H9 (cell line): ENCODE data around the gene PLEK2. TPM values are rescaled to one million over a fixed set of nuclear protein-coding genes. Genes with fewer than 3 reads are reported as not detected.

ENCODE experiments used
- DNase-seq: peaks from one replicate; pipeline ENCODE4 v3.0.0-alpha.2; 2017
- H2AFZ ChIP-seq: one replicate; pipeline ENCODE4 v1.6.1; 2013; ENCODE audit warnings: mild to moderate bottlenecking, low read length, control low read depth, moderate library complexity
- H2AK5ac ChIP-seq: 2 replicates; pipeline ENCODE4 v1.6.1; 2013; ENCODE audit warnings: low read length, control low read depth, mixed read lengths; ENCODE audit not compliant: insufficient read length
- H2BK120ac ChIP-seq: one replicate; pipeline ENCODE4 v1.6.1; 2013; ENCODE audit warnings: low read depth, mild to moderate bottlenecking, low read length, control low read depth, inconsistent platforms; ENCODE audit not compliant: poor library complexity, severe bottlenecking
- H2BK12ac ChIP-seq: 2 replicates; pipeline ENCODE4 v1.6.1; 2013; ENCODE audit warnings: low read length, control low read depth, mixed read lengths, low read depth; ENCODE audit not compliant: insufficient read length
- H2BK15ac ChIP-seq: 2 replicates; pipeline ENCODE4 v1.6.1; 2013; ENCODE audit warnings: low read depth, low read length, control low read depth
- H2BK20ac ChIP-seq: one replicate; pipeline ENCODE4 v1.6.1; 2013; ENCODE audit warnings: low read depth, mild to moderate bottlenecking, low read length, control low read depth, inconsistent platforms; ENCODE audit not compliant: poor library complexity, severe bottlenecking
- H2BK5ac ChIP-seq: 2 replicates; pipeline ENCODE4 v1.6.1; 2013; ENCODE audit warnings: low read length, control low read depth, mixed read lengths; ENCODE audit not compliant: insufficient read length
- H3K14ac ChIP-seq: 2 replicates; pipeline ENCODE4 v1.6.1; 2013; ENCODE audit warnings: low read length, control low read depth; ENCODE audit not compliant: insufficient read depth
- H3K18ac ChIP-seq: 2 replicates; pipeline ENCODE4 v1.6.1; 2013; ENCODE audit warnings: low read depth, mild to moderate bottlenecking, mixed read lengths, low read length, control low read depth; ENCODE audit not compliant: insufficient read length
- H3K23ac ChIP-seq: 2 replicates; pipeline ENCODE4 v1.6.1; 2013; ENCODE audit warnings: low read length, control low read depth, mixed read lengths, low read depth; ENCODE audit not compliant: insufficient read length
- H3K23me2 ChIP-seq: 2 replicates; pipeline ENCODE4 v1.6.1; 2013; ENCODE audit warnings: low read depth, mild to moderate bottlenecking, mixed read lengths, low read length, control low read depth; ENCODE audit not compliant: insufficient read length, poor library complexity, severe bottlenecking
- H3K27ac ChIP-seq: 2 replicates; pipeline ENCODE4 v1.5.1; 2013; ENCODE audit warnings: low read length, control low read depth, mixed read lengths, low read depth; ENCODE audit not compliant: insufficient read length
- H3K27me3 ChIP-seq: 2 replicates; pipeline ENCODE4 v1.6.1; 2013; ENCODE audit warnings: low read length, control low read depth, inconsistent platforms; ENCODE audit not compliant: insufficient read depth
- H3K4ac ChIP-seq: 2 replicates; pipeline ENCODE4 v1.6.1; 2013; ENCODE audit warnings: low read depth, mild to moderate bottlenecking, control low read depth, inconsistent platforms, low read length, moderate library complexity
- H3K4me1 ChIP-seq: 2 replicates; pipeline ENCODE4 v1.6.1; 2013; ENCODE audit warnings: low read length, control low read depth, inconsistent platforms; ENCODE audit not compliant: insufficient read depth
- H3K4me2 ChIP-seq: 2 replicates; pipeline ENCODE4 v1.6.1; 2013; ENCODE audit warnings: low read length, control low read depth, mixed read lengths; ENCODE audit not compliant: insufficient read length, insufficient read depth
- H3K56ac ChIP-seq: 2 replicates; pipeline ENCODE4 v1.6.1; 2013; ENCODE audit warnings: low read depth, mild to moderate bottlenecking, mixed read lengths, low read length, control low read depth; ENCODE audit not compliant: insufficient read length
- H3K79me1 ChIP-seq: 2 replicates; pipeline ENCODE4 v1.6.1; 2013; ENCODE audit warnings: low read depth, mild to moderate bottlenecking, moderate library complexity, low read length, control low read depth, inconsistent platforms; ENCODE audit not compliant: insufficient read depth, poor library complexity, severe bottlenecking
- H3K79me2 ChIP-seq: 2 replicates; pipeline ENCODE4 v1.6.1; 2013; ENCODE audit warnings: low read length, control low read depth, inconsistent platforms; ENCODE audit not compliant: insufficient read depth
- H3K9ac ChIP-seq: 2 replicates; pipeline ENCODE4 v1.6.1; 2013; ENCODE audit warnings: low read length, control low read depth, mixed read lengths; ENCODE audit not compliant: insufficient read length; ENCODE audit errors: extremely low read depth
- H3K9me3 ChIP-seq: one replicate; pipeline ENCODE4 v1.6.1; 2013; ENCODE audit warnings: low read depth, low read length, inconsistent platforms; ENCODE audit not compliant: control insufficient read depth
- H3T11ph ChIP-seq: one replicate; pipeline ENCODE4 v1.6.1; 2013; ENCODE audit warnings: mild to moderate bottlenecking, low read length, control low read depth, inconsistent platforms
- H4K20me1 ChIP-seq: one replicate; pipeline ENCODE4 v1.6.1; 2013; ENCODE audit not compliant: control insufficient read depth, insufficient read length, insufficient read depth
- H4K5ac ChIP-seq: 2 replicates; pipeline ENCODE4 v1.6.1; 2013; ENCODE audit warnings: low read depth, mild to moderate bottlenecking, mixed read lengths, low read length, control low read depth; ENCODE audit not compliant: insufficient read length
- H4K8ac ChIP-seq: replicated peaks from 2 replicates; pipeline ENCODE4 v1.6.1; 2013; ENCODE audit warnings: low read length, control low read depth, mixed read lengths, low read depth; ENCODE audit not compliant: insufficient read length
- H4K91ac ChIP-seq: 2 replicates; pipeline ENCODE4 v1.6.1; 2013; ENCODE audit warnings: low read depth, mild to moderate bottlenecking, moderate library complexity, mixed read lengths, low read length, control low read depth; ENCODE audit not compliant: insufficient read length
- H3K27ac Mint-ChIP-seq, 3 experiments: 2 replicates in 2 of 3; 3 replicates in 1 of 3; pipeline ENCODE4 v1.8.0; 2020 to 2021; ENCODE audit warnings: mixed read lengths in 3 of 3, mild to moderate bottlenecking in 1 of 3, moderate library complexity in 1 of 3
- H3K27me3 Mint-ChIP-seq: 2 replicates; pipeline ENCODE4 v1.8.0; 2021; ENCODE audit warnings: low read depth, mild to moderate bottlenecking, moderate library complexity, mixed read lengths
- H3K36me3 Mint-ChIP-seq, 3 experiments: 2 replicates in 2 of 3; 3 replicates in 1 of 3; pipeline ENCODE4 v1.8.0; 2020 to 2021; ENCODE audit warnings: low read depth in 3 of 3, mixed read lengths in 3 of 3; ENCODE audit not compliant: insufficient read depth in 1 of 3
- H3K4me1 Mint-ChIP-seq, 2 experiments: 2 replicates each; pipeline ENCODE4 v1.8.0; 2020; ENCODE audit warnings: mixed read lengths in 2 of 2
- H3K4me3 Mint-ChIP-seq, 2 experiments: 2 replicates in 1 of 2; 3 replicates in 1 of 2; pipeline ENCODE4 v1.8.0; 2020 to 2021; ENCODE audit warnings: mild to moderate bottlenecking in 2 of 2, mixed read lengths in 2 of 2, moderate library complexity in 1 of 2
- H3K9me3 Mint-ChIP-seq, 2 experiments: 2 replicates in 1 of 2; 3 replicates in 1 of 2; pipeline ENCODE4 v1.8.0; 2020; ENCODE audit warnings: mild to moderate bottlenecking in 2 of 2, mixed read lengths in 2 of 2, moderate library complexity in 1 of 2
- CTCF ChIP-seq: fragments of 200-600 bp; sonication (generic); conservative IDR thresholded peaks from 3 replicates; pipeline ENCODE4 v1.8.0; 2021; ENCODE audit warnings: antibody characterized with exemption, mild to moderate bottlenecking
- WGBS: extraction: QIAGEN DNeasy Blood & Tissue Kit; methylation state at CpG from one replicate; pipeline ENCODE4 v1.1.7; 2013; ENCODE audit warnings: missing lambda C conversion rate, low lambda C conversion rate, mixed read lengths; ENCODE audit not compliant: insufficient read length; ENCODE audit errors: extremely low coverage; 5-methylcytosine and 5-hydroxymethylcytosine counted together
- total RNA-seq: library from RNA; stranded (reverse); gene quantifications from 2 replicates; pipeline ENCODE4 v1.2.1, GENCODE V29; 2021

PLEK2 gene
- total RNA-seq, 1 experiment from 2014 or later, result not detected

GRCh38 chr14:67358924-67359774, 52.8 kb downstream of the PLEK2 start:
- H3K9ac ChIP-seq, result peak overlapping the region; percentile 90
- no peak overlapping the region for H3K27ac ChIP-seq
- peaks cover 8% of the 10 kb centered on the region for H3K23me2 ChIP-seq
- H2BK15ac ChIP-seq, result no peak overlapping the region
- no peak for TF ChIP-seq CTCF
- peak overlapping the region; percentile 95 for H3K4me2 ChIP-seq
- Mint-ChIP-seq H3K4me1 (peaks cover 21 to 22% of the 10 kb centered on the region in 2 experiments), H3K27me3 (no peaks in the 10 kb centered on the region), H3K27ac (peak overlapping the region; percentile 90 to 99 (median 91)), H3K36me3 (peaks cover 0 to 11% (median 0%) of the 10 kb centered on the region in 3 experiments; a peak in 3 of 7 replicates), H3K9me3 (no peaks in the 10 kb centered on the region), H3K4me3 (peak overlapping the region; percentile 99)
- no peak overlapping the region; the same call in 1 of the 2 replicates for H3K14ac ChIP-seq
- no peak overlapping the region for H3T11ph ChIP-seq
- H4K91ac ChIP-seq, result no peak overlapping the region
- no peak overlapping the region for H4K8ac ChIP-seq
- no CpG with 5 or more reads among the region's 38 CpGs for WGBS
- H2AK5ac ChIP-seq, result no peak overlapping the region
- no peak overlapping the region for H2BK120ac ChIP-seq
- no peak overlapping the region for H2BK20ac ChIP-seq
- H3K79me2 ChIP-seq, result peaks cover 29% of the 10 kb centered on the region; the same call in 1 of the 2 replicates
- peaks cover 7% of the 10 kb centered on the region; the same call in 1 of the 2 replicates for H3K4me1 ChIP-seq
- no peak overlapping the region for H2BK12ac ChIP-seq
- no peaks in the 10 kb centered on the region for H3K27me3 ChIP-seq
- no peak overlapping the region for H3K56ac ChIP-seq
- no peak overlapping the region for H4K5ac ChIP-seq
- no peak overlapping the region for H2AFZ ChIP-seq
- H3K9me3 ChIP-seq, result no peaks in the 10 kb centered on the region
- no peak overlapping the region for H3K4ac ChIP-seq
- no peaks in the 10 kb centered on the region for H4K20me1 ChIP-seq
- no peaks in the 10 kb centered on the region for H3K79me1 ChIP-seq
- DNase-seq, result no peak
- H3K23ac ChIP-seq, result no peak overlapping the region
- no peak overlapping the region for H2BK5ac ChIP-seq
- no peak overlapping the region for H3K18ac ChIP-seq
